Body of pancreas (tissue), 4 donors: ENCODE measurements around the gene COA5.

Experiments used
- POLR2A ChIP-seq, 3 donors: fragments of 450-650 bp; IDR thresholded peaks; one replicate each; pipeline ENCODE4 v1.6.1; 2016; ENCODE audit warnings: antibody characterized with exemption in 3 of 3, mild to moderate bottlenecking in 2 of 3
- TF ChIP-seq, protein P1 (sequence below), 7 experiments: fragments of 450-650 bp in 4 of 7; fragments of 200-600 bp in 3 of 7; sonication (generic) in 3 of 7; IDR thresholded peaks; one replicate each; pipeline ENCODE4 v1.5.1; 2016 to 2019; ENCODE audit warnings: antibody characterized with exemption in 7 of 7

DNA sequence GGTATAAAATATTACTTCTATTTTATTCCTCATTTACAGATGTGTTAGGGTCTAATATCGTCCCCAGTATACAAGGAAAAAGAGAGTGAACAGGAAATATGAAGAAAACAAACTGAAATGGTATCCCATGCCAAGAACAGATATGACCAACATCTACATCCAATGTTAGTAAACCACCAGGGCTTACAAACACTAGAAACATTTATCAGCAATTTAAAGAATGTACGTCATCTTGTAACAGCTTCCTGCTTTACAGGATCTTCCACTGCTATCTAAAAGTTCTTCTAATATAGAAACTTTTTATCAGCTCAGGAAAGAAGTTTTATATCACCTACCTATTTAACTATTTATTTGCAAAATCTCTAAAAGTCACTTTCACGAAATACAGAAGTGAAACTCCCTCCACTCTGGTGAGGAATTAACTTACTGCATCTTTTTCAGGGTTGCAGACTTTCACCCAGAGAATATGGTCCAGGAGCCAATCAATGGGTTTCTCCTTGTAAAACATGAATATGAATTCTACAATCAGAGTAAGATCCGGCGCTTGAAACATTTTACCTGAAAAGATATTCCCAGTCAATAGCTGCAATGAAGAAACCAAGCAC lies 35.3 kb upstream of the COA5 start:
- TF ChIP-seq, protein P1, sequence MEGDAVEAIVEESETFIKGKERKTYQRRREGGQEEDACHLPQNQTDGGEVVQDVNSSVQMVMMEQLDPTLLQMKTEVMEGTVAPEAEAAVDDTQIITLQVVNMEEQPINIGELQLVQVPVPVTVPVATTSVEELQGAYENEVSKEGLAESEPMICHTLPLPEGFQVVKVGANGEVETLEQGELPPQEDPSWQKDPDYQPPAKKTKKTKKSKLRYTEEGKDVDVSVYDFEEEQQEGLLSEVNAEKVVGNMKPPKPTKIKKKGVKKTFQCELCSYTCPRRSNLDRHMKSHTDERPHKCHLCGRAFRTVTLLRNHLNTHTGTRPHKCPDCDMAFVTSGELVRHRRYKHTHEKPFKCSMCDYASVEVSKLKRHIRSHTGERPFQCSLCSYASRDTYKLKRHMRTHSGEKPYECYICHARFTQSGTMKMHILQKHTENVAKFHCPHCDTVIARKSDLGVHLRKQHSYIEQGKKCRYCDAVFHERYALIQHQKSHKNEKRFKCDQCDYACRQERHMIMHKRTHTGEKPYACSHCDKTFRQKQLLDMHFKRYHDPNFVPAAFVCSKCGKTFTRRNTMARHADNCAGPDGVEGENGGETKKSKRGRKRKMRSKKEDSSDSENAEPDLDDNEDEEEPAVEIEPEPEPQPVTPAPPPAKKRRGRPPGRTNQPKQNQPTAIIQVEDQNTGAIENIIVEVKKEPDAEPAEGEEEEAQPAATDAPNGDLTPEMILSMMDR (IDR thresholded peaks at IDR 0.05), result no peak
- no peak for TF ChIP-seq POLR2A (IDR thresholded peaks at IDR 0.05)
